RPMI8226 (cell line): ENCODE data around the gene ACTC1.
"Not testable (repeated sequence)": the region's sequence is repeated elsewhere in the genome, so short reads cannot be mapped to it uniquely, and the experiment has no call there.

Experiments used
- DNase-seq: peaks from one replicate; pipeline ENCODE4 v3.0.0-alpha.2; 2015

The ACTC1 gene

DNA sequence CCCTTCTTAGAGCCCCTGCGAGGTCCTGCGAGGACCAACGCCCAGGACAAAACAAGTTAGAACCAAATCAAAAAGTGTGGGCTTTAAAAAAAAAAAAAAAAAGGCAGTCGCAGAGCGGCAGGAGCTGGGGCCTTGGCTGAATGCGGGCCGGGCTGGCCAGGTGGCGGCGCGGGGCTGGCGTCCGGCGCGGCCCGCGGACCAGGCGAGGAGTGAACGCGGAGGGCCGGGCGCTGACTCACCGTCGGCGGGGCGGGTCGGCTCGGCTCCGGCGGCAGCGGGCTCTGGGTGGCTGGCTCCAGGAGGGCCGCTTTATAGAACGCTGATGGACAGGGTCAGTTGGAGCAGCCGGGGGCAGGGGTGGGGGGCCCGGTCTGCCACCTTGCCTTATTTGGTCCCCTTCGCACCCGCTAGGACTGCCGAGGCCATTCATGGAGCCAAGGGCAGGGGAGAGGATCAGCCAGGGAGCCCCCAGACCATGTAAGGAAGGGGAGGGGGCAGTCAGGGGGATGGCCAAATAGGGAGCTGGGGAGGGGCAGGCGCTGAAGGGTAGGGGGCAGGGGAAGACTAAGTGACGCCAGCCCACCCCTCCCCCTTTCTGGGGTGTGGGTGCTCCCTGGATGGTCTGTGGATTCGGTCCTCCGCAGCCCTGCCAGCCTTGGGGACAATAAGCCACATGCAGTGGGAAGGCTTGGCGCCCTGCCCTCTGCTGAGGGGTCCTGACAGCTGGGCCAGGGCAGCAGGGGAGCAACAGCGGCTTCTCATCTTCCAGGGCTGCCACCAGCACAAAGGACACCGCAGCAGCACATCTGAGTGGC, at the start of gene ACTC1:
Gene ACTC1, minus strand, starts transcription at position 283 of the 815 bp plus-strand sequence. CDS start 741 bp downstream, outside the sequence.
- DNase-seq = no peak

- no peak for DNase-seq
Measured at GRCh38 chr15:34841262-34841725, 45.9 kb upstream of the ACTC1 start.

GRCh38 chr15:34838282-34838681, 42.9 kb upstream of the ACTC1 start:
- no peak for DNase-seq

DNA sequence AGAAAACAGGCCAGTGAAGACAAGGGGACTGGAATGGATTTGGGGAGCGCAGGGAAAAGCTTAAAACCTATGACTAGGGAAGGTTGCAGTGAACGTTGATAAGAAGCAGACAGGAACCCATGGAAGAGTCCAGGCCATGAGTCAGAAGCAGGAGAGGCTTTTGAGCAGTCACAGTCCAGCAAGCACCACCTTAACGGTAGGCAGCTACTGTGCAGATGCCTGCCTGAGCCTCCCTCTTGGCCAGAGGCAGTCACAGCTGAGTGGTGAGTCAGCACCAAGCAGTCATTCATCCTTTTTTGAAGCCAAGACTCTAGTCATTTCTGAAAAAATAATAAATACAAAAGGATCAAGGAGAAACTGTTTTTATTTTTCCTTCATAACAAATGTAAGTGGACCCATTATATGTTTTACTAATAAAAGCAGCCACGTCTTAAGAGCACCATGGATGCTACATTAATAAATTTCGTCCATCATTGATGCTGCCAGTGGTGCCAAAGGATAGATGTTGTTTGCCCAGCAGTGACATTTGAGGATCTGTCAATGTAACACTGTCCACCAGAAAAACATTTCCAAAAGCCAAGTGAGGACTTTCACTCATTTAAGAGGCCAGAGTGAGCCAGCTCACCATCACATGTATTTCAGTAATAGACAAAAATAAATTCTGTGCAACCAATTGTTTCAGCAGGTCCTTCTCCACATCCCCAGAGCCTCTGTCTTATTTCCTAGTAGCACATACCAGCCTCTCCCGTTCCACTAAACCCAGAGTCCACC, 42.1 kb upstream of the ACTC1 start:
- DNase-seq = no peak

DNA sequence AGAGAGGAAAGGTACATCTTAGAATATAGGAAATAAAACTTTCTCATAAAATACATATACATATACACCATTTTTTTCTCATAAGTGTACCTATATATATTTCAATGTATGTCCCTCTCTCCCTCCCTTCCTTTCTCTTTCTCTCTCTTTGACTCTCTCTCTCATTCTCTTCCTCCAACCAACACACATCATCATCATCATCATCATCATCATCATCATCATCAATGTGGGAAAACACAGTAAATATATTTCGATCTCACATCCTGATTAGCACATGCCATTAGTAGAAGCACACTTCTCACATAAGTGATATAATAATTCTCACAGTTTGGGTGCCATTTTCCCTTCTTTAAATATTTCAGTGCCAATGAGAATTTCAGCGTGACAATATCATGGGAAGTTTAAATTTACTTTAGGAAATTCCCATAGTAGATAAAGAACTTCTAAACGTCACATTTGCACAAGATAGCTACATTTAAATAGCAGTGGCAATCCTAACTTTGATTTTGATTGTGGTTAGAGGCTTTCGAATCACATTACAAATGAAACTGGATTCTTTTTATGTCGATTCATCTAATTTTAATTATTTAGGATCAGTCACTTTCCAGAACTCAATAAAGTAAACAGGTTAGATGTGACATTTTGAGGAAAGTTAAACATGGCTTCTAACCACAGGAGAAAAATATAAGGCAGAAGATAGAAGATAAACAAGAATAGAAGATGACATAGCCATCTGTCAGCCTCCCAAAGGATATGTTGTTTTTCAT, 33.0 kb upstream of the ACTC1 start:
- no peak for DNase-seq

DNA sequence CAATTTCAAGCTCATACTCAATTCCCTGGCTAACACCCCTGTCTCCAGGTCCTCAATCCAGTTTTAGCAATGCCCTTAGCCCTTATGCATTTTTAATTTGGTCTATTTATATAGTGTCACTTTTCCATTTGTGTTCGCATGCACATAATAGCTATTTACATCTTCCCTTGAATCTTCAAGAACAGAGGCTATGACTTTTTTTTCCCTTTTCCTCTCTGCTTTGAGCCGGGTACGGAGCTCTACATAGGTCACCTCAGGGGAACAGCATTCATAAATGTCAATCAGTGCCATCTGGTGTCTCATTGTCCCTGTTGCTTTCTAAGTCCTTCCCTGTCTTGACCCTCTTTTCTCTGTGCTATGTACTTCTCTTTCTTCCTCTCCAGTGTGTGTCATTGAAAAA, 26.5 kb upstream of the ACTC1 start:
- no peak for DNase-seq

DNA sequence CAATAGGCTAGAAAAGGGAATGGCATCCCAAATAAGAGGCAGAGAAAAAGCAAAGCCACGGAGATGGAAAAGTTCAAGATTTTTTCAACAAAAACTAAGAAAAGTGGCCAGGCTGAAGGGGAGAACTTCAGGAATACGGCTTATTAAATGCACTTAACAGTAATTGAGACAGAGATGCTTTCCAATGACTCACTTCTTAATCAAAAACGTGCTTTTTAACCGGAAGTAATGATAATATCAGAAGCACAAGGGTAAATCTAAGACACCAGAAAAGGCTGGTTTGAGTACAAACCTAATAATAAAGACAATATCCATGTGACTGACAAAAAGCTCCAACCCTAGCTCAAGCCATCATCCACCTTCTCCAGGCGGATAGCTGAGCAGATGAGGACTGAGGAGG, 24.8 kb upstream of the ACTC1 start:
- DNase-seq = no peak

DNA sequence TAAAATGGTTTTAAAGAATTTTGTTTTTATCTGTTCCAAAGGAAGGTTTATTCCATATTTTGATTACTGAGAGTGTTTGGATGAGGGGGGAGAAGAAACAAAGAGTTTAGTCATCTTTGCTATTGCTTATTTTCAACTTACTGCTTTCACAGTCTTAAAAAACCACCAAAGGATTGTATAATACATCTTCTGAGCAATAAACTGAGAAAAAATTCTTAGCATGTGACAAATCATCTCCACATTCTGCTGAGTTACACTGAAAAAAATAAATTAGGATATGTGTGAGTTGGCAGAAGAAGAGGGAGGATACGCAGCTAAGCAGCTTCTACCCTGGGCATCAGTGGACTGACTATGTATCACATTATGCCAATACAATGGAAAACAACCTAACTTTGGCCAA, 23.2 kb upstream of the ACTC1 start:
- DNase-seq = no peak

- no peak for DNase-seq
Measured at GRCh38 chr15:34815836-34816235, 20.5 kb upstream of the ACTC1 start.

- no peak for DNase-seq
Measured at GRCh38 chr15:34813446-34814190, 18.3 kb upstream of the ACTC1 start.

- not testable (repeated sequence) for DNase-seq
Measured at GRCh38 chr15:34812868-34813365, 17.6 kb upstream of the ACTC1 start.

GRCh38 chr15:34812369-34812768, 17.0 kb upstream of the ACTC1 start:
- no peak for DNase-seq

- DNase-seq = no peak
Measured at GRCh38 chr15:34810443-34811129, 15.2 kb upstream of the ACTC1 start.

DNA sequence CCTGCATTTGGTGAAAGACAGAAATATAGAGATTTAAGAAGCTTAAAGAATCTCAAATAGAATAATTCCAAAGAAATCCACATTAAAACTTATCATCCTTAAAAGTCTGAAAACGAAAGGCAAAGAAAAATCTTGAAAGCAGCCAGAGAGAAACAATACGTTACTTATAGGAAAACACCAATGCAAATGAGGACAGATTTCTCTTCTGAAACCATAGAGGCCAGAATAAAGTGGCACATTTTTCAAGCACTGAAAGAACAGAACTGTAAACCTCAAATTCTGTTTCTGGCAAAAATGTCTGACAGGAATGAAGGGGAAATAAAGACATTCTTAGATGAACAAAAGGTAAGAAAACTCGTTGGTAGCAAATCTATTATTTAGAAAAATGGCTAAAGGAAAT, 13.8 kb upstream of the ACTC1 start:
- DNase-seq = no peak

DNA sequence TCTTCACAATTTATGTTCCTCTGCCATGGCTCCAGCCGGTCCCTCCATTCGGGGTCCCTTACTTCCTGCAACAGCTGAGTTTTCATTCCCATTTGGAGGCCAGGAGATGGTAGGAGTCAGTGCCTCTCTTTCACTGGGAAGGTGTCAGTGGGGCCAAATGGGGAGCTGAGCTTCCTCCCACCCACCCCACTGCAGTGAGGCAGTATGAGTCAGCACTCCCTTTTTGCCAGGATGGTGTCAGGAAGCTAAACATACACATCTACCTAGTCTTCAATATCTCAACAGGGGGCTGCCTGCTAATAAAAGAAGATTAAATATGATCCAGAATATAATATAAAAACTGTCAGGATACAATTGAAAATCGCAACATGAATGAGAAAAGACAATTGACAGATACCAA, 12.7 kb upstream of the ACTC1 start:
- no peak for DNase-seq

DNA sequence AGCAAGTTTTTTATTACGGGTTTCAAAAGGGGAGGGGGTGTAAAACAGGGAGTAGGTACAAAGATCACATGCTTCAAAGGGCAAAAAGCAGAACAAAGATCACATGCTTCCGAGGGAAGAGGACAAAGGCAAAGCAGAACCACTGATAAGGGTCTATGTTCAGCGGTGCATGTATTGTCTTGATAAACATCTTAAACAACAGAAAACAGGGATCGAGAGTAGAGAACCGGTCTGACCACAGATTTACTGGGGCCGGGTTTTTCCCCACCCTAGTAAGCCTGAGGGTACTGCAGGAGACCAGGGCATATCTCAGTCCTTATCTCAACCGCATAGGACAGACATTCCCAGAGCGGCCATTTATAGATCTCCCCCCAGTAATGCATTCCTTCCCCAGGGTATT, 11.9 kb upstream of the ACTC1 start:
- DNase-seq = not testable (repeated sequence)

DNA sequence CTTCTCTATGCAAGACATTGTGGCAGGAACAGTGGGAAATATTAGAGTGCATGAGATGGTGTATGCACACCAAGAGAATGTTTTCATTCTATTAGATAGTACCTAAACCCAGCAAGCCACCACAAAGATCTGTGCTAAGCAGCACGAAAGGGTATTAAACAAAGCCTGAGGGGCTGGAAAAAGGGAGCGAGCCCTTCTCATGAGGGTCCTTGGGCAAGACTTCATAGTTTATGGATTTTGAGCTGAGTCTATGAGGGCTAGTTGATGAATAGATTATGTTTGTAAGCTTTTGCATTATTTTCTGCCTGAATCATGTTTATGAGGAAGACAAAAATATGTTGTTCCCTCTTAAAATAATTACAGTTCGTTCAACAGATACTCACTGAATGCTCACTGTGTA, 9.4 kb upstream of the ACTC1 start:
- no peak for DNase-seq

- no peak for DNase-seq
Measured at GRCh38 chr15:34804113-34804512, 8.8 kb upstream of the ACTC1 start.

GRCh38 chr15:34802803-34803750, 7.7 kb upstream of the ACTC1 start:
- no peak for DNase-seq

DNA sequence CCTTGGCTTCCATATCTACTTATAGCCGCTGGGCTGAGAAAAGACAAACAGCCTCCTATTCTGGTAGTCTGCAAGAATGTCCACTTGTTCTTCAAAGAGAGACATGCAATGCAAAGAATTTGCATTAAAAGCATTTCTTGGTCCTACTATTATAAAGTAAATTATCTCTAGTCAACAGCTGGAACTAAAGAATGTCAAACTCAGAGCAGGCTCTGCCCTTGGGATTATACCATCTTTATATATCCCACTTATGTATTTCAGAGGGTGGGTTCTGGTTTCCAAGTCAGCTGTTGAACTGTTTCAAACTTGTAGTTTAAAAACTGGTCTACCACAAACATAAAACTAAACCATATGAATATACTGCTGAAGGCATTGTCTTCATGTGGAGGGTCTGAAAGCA, 7.0 kb upstream of the ACTC1 start:
- no peak for DNase-seq
